Fibroblast of mammary gland (primary cell): Measurements from ENCODE around the gene PARP12.

ENCODE experiments used
- DNase-seq: peaks from one replicate; pipeline ENCODE4 v3.0.0-alpha.2; 2010; ENCODE audit warnings: low read depth
- H3K4me3 ChIP-seq: 2 replicates; pipeline ENCODE4 v1.5.1; 2011; ENCODE audit warnings: low read depth, mild to moderate bottlenecking, low read length, moderate library complexity; ENCODE audit not compliant: control insufficient read depth
- CTCF ChIP-seq: conservative IDR thresholded peaks from 2 replicates; pipeline ENCODE4 v1.5.1; 2011; ENCODE audit warnings: low read depth, low read length, inconsistent platforms; ENCODE audit not compliant: control insufficient read depth, insufficient read depth

PARP12 gene

GRCh38 chr7:140013676-140014075 lies 49.1 kb downstream of the PARP12 start:
- no peak overlapping the region for H3K4me3 ChIP-seq
- TF ChIP-seq CTCF: no peak
- no peak for DNase-seq

GRCh38 chr7:140010194-140010895 lies 52.4 kb downstream of the PARP12 start:
- no peak for DNase-seq
- H3K4me3 ChIP-seq: no peak overlapping the region
- TF ChIP-seq CTCF: no peak

DNA sequence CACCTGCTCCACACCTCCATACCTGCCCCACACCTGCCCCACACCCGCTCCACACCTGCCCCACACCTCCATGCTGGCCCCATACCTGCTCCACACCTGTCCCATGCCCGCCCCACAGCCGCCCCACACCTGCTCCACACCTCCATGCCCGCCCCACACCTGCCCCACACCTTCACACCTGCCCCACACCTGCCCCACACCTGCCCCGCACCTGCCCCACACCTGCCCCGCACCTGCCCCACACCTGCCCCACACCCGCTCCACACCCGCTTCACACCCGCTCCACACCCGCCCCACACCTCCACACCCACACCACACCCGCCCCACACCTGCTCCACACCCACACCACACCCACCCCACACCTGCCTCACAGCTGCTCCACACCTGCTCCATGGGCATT lies 53.0 kb downstream of the PARP12 start:
- DNase-seq: no peak
- H3K4me3 ChIP-seq: no peak overlapping the region
- TF ChIP-seq CTCF: no peak

GRCh38 chr7:140008755-140009610 lies 53.8 kb downstream of the PARP12 start:
- TF ChIP-seq CTCF: no peak
- no peak for DNase-seq
- H3K4me3 ChIP-seq: no peak overlapping the region

DNA sequence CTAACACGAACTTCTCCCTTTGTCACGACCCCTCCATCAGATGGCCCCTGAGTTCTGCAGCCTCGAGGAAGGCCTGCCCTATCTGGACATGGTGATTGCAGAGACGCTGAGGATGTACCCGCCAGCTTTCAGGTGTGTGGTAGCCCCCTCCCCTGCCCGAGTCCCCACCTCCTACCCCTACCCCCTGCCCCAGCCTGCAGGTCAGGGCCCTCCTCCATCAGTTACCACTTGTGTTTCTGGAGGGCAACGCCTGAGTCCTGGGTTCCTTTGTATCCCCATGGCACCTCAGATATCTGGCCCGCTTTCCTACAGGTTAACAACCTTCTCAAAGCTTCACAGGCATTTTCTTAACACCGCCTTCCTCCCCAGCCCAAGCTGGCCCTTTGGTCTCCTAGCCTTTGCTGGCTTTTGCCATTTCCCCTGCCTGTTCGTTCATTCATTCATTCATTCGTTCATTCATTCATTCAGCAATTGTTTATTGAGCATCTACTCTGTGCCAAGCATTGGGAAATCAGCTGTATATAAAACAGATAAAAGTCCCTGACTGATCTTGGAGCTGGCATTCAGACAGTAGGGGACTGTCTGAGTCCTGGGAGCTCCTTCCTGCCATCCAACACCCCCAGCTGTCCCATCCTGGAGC lies 55.6 kb downstream of the PARP12 start:
- TF ChIP-seq CTCF: no peak
- H3K4me3 ChIP-seq: no peak overlapping the region
- no peak for DNase-seq

GRCh38 chr7:140006600-140006999 lies 56.2 kb downstream of the PARP12 start:
- no peak for TF ChIP-seq CTCF
- DNase-seq: no peak
- no peak overlapping the region for H3K4me3 ChIP-seq
